GM23338 (cell line): ENCODE data around the gene ACVRL1. TPM values are rescaled to one million over a fixed set of nuclear protein-coding genes. Genes with fewer than 3 reads are reported as not detected.

Experiments used
- ATAC-seq: fragments of 200-7000 bp; cut with Tn5 transposase; 3 replicates; pipeline ENCODE4 v1.9.1; 2020
- DNase-seq: peaks from one replicate; pipeline ENCODE4 v3.0.0-alpha.2; 2015; ENCODE audit warnings: low spot score
- H2AFZ ChIP-seq: fragments of 200-600 bp; sonication (generic); 2 replicates; pipeline ENCODE4 v1.8.0; 2016; ENCODE audit warnings: antibody characterized with exemption, mild to moderate bottlenecking, moderate library complexity
- H3F3A ChIP-seq: fragments of 200-600 bp; sonication (generic); replicated peaks from 2 replicates; pipeline ENCODE4 v1.8.0; 2017; ENCODE audit warnings: antibody characterized with exemption, mixed run types, low read depth
- H3K27ac ChIP-seq: fragments of 200-600 bp; sonication (generic); 2 replicates; pipeline ENCODE4 v1.6.1; 2016; ENCODE audit warnings: low read depth
- H3K27me3 ChIP-seq: fragments of 200-600 bp; sonication (generic); 2 replicates; pipeline ENCODE4 v1.8.0; 2016; ENCODE audit warnings: mild to moderate bottlenecking, mixed run types, moderate library complexity; ENCODE audit not compliant: insufficient read depth
- H3K36me3 ChIP-seq: fragments of 200-600 bp; sonication (generic); 2 replicates; pipeline ENCODE4 v1.8.0; 2016; ENCODE audit warnings: mild to moderate bottlenecking; ENCODE audit not compliant: insufficient read depth
- H3K4me1 ChIP-seq: fragments of 200-600 bp; sonication (generic); 2 replicates; pipeline ENCODE4 v1.8.0; 2016; ENCODE audit warnings: mild to moderate bottlenecking, moderate library complexity; ENCODE audit not compliant: insufficient read depth
- H3K4me2 ChIP-seq: fragments of 200-600 bp; sonication (generic); 2 replicates; pipeline ENCODE4 v1.7.1; 2017; ENCODE audit warnings: mixed run types
- H3K4me3 ChIP-seq: fragments of 200-600 bp; sonication (generic); 2 replicates; pipeline ENCODE4 v1.6.1; 2016; ENCODE audit warnings: mixed run types
- H3K79me2 ChIP-seq: fragments of 200-600 bp; sonication (generic); replicated peaks from 2 replicates; pipeline ENCODE4 v1.8.0; 2017; ENCODE audit warnings: mild to moderate bottlenecking; ENCODE audit not compliant: insufficient read depth
- H3K9me2 ChIP-seq: fragments of 200-600 bp; sonication (generic); 2 replicates; pipeline ENCODE4 v1.8.0; 2017; ENCODE audit not compliant: insufficient read depth
- H4K20me1 ChIP-seq: fragments of 200-600 bp; sonication (generic); replicated peaks from 2 replicates; pipeline ENCODE4 v1.8.0; 2017; ENCODE audit warnings: mild to moderate bottlenecking; ENCODE audit not compliant: insufficient read depth
- H3K27ac Mint-ChIP-seq: 2 replicates; pipeline ENCODE4 v1.8.0; 2020; ENCODE audit warnings: inconsistent platforms, mild to moderate bottlenecking, moderate library complexity, mixed read lengths
- H3K27me3 Mint-ChIP-seq: 3 replicates; pipeline ENCODE4 v1.8.0; 2022; ENCODE audit warnings: low read depth, mild to moderate bottlenecking, moderate library complexity, mixed read lengths, inconsistent platforms; ENCODE audit not compliant: insufficient read depth, poor library complexity
- H3K36me3 Mint-ChIP-seq: 3 replicates; pipeline ENCODE4 v1.8.0; 2021; ENCODE audit warnings: low read depth, mild to moderate bottlenecking, inconsistent platforms, moderate library complexity, mixed read lengths
- H3K4me1 Mint-ChIP-seq: 3 replicates; pipeline ENCODE4 v1.8.0; 2020; ENCODE audit warnings: mild to moderate bottlenecking, inconsistent platforms, mixed read lengths
- H3K4me3 Mint-ChIP-seq: 3 replicates; pipeline ENCODE4 v1.8.0; 2021; ENCODE audit warnings: moderate library complexity, mild to moderate bottlenecking, inconsistent platforms, mixed read lengths
- H3K9me3 Mint-ChIP-seq: 3 replicates; pipeline ENCODE4 v1.8.0; 2020; ENCODE audit warnings: moderate library complexity, mild to moderate bottlenecking, inconsistent platforms, mixed read lengths
- CREB1 ChIP-seq: fragments of 250-450 bp; sonication (Bioruptor Pico); IDR thresholded peaks from 2 replicates; pipeline ENCODE4 v1.5.0; 2020; ENCODE audit warnings: low read depth, mild to moderate bottlenecking, moderate library complexity
- CTCF ChIP-seq, 2 experiments: fragments of 200-600 bp in 1 of 2; sonication (generic) in 1 of 2; conservative IDR thresholded peaks; 2 replicates each; pipeline versions ENCODE4 v1.5.1 to v1.6.1; 2016 to 2017; ENCODE audit warnings: antibody characterized with exemption in 2 of 2, low read depth in 2 of 2, mild to moderate bottlenecking in 2 of 2, moderate library complexity in 1 of 2
- ETS1 ChIP-seq: IDR thresholded peaks from 2 replicates; pipeline ENCODE4 v1.6.1; 2016; ENCODE audit warnings: antibody characterized with exemption
- EZH2 ChIP-seq: fragments of 200-600 bp; sonication (generic); IDR thresholded peaks from one replicate; pipeline ENCODE4 v1.8.0; 2017; ENCODE audit warnings: antibody characterized with exemption, mild to moderate bottlenecking, low read depth; ENCODE audit not compliant: unreplicated experiment
- EZH2phosphoT487 ChIP-seq: fragments of 200-600 bp; sonication (generic); IDR thresholded peaks from one replicate; pipeline ENCODE4 v1.8.1; 2018; ENCODE audit warnings: antibody characterized with exemption; ENCODE audit not compliant: unreplicated experiment
- JUNB ChIP-seq: IDR thresholded peaks from one replicate; pipeline ENCODE4 v1.6.1; 2016; ENCODE audit warnings: antibody characterized with exemption; ENCODE audit not compliant: unreplicated experiment
- NANOG ChIP-seq: IDR thresholded peaks from 2 replicates; pipeline ENCODE4 v1.6.1; 2016; ENCODE audit warnings: antibody characterized with exemption, borderline replicate concordance
- POLR2AphosphoS5 ChIP-seq: IDR thresholded peaks from 2 replicates; pipeline ENCODE4 v1.6.1; 2016; ENCODE audit warnings: antibody characterized with exemption, low read depth
- REST ChIP-seq: IDR thresholded peaks from one replicate; pipeline ENCODE4 v1.6.1; 2018; ENCODE audit warnings: antibody characterized with exemption; ENCODE audit not compliant: unreplicated experiment
- STAT1 ChIP-seq: IDR thresholded peaks from one replicate; pipeline ENCODE4 v1.6.1; 2016; ENCODE audit warnings: antibody characterized with exemption; ENCODE audit not compliant: unreplicated experiment
- ZNF114 ChIP-seq: fragments of 250-450 bp; sonication (Bioruptor Pico); IDR thresholded peaks from 2 replicates; pipeline ENCODE4 v1.5.0; 2020; ENCODE audit warnings: mild to moderate bottlenecking, moderate library complexity
- ZNF331 ChIP-seq: fragments of 250-450 bp; sonication (Bioruptor Pico); IDR thresholded peaks from 2 replicates; pipeline ENCODE4 v1.5.0; 2020; ENCODE audit warnings: low read depth, mild to moderate bottlenecking, moderate library complexity
- ZNF462 ChIP-seq: fragments of 250-450 bp; sonication (Bioruptor Pico); IDR thresholded peaks from 2 replicates; pipeline ENCODE4 v1.5.0; 2020; ENCODE audit warnings: mild to moderate bottlenecking, moderate library complexity
- polyA plus RNA-seq: library from polyadenylated mRNA; unstranded; fragments of >200 nt; fragmentation: Nextera tagmentation; extraction: Ambion mirVana; gene quantifications from 2 replicates; pipeline ENCODE4 v1.2.1, GENCODE V29; 2016
- total RNA-seq: library from RNA; depleted of rRNA; stranded (reverse); fragments of >200 nt; shearing (Covaris generic); gene quantifications from 2 replicates; pipeline ENCODE4 v1.2.3, GENCODE V29; 2014

ACVRL1 gene
- total and polyA plus RNA-seq, 2 experiments from 2014 or later: 0.28 TPM; not detected in 1

- H3K4me1 ChIP-seq: peaks cover 75% of the 10 kb centered on the region
- Mint-ChIP-seq H3K4me1 (peaks cover 74% of the 10 kb centered on the region), H3K27me3 (peaks cover 44% of the 10 kb centered on the region), H3K36me3 (no peaks in the 10 kb centered on the region), H3K4me3 (no peak overlapping the region), H3K9me3 (no peaks in the 10 kb centered on the region; the same call in 2 of the 3 replicates), H3K27ac (no peak overlapping the region)
- no peak overlapping the region for H3K27ac ChIP-seq
- no peak overlapping the region for H3K4me3 ChIP-seq
- H3K27me3 ChIP-seq: peaks cover 53% of the 10 kb centered on the region
- H3K9me2 ChIP-seq: no peaks in the 10 kb centered on the region
- no peak for ATAC-seq
- no peaks in the 10 kb centered on the region for H3K79me2 ChIP-seq
- H4K20me1 ChIP-seq: no peaks in the 10 kb centered on the region
- DNase-seq: no peak
- H3K4me2 ChIP-seq: peak overlapping the region; percentile 52; the same call in 1 of the 2 replicates
- H2AFZ ChIP-seq: no peak overlapping the region
- peaks cover 45% of the 10 kb centered on the region for H3F3A ChIP-seq
- no peaks in the 10 kb centered on the region for H3K36me3 ChIP-seq
- no peak for TF ChIP-seq CREB1 (CRISPR knock-in tag)
- TF ChIP-seq ZNF331 (CRISPR knock-in tag): no peak
- TF ChIP-seq POLR2AphosphoS5: no peak
- no peak for TF ChIP-seq EZH2
- no peak for TF ChIP-seq REST
- no peak for TF ChIP-seq CTCF (conservative IDR thresholded peaks at IDR 0.05; ENCODE audit: low read depth in 2 of 2)
- TF ChIP-seq ZNF114 (CRISPR knock-in tag): no peak
- no peak for TF ChIP-seq EZH2phosphoT487
- no peak for TF ChIP-seq STAT1
- no peak for TF ChIP-seq NANOG
- TF ChIP-seq JUNB: no peak
- no peak for TF ChIP-seq ZNF462 (CRISPR knock-in tag)
- TF ChIP-seq ETS1: no peak
Observed at GRCh38 chr12:51866762-51867161, 40.5 kb upstream of the ACVRL1 start.
